GM12878 (cell line): ENCODE results near the gene ID3. TPM values are rescaled to one million over a fixed set of nuclear protein-coding genes. Genes with fewer than 3 reads are reported as not detected.

Experiments
- ASH2L ChIP-seq: fragments of 300-600, 200-600 bp; sonication (generic); IDR thresholded peaks from 2 replicates; pipeline ENCODE4 v1.6.1; 2017; ENCODE audit warnings: low read depth, mild to moderate bottlenecking, borderline replicate concordance
- ATF2 ChIP-seq: IDR thresholded peaks from 2 replicates; pipeline ENCODE4 v1.6.1; 2012; ENCODE audit warnings: low read length, inconsistent platforms
- BHLHE40 ChIP-seq, 2 experiments: fragments of 450-650 bp in 1 of 2; IDR thresholded peaks; 2 replicates each; pipeline ENCODE4 v1.6.1; 2011 to 2017; ENCODE audit warnings: low read depth in 2 of 2, borderline replicate concordance in 1 of 2, improper control_type of control experiment in 1 of 2, low read length in 1 of 2, mild to moderate bottlenecking in 1 of 2
- CBFB ChIP-seq: IDR thresholded peaks from 2 replicates; pipeline ENCODE4 v1.6.1; 2016; ENCODE audit warnings: antibody characterized with exemption, low read depth
- CHD4 ChIP-seq: fragments of 200-600 bp; sonication (generic); IDR thresholded peaks from 2 replicates; pipeline ENCODE4 v1.6.1; 2016; ENCODE audit warnings: mild to moderate bottlenecking
- CREB1 ChIP-seq: IDR thresholded peaks from 2 replicates; pipeline ENCODE4 v1.6.1; 2012; ENCODE audit warnings: low read depth, mild to moderate bottlenecking, inconsistent platforms
- ESRRA ChIP-seq: IDR thresholded peaks from 2 replicates; pipeline ENCODE4 v1.6.1; 2012; ENCODE audit warnings: mild to moderate bottlenecking, low read length, improper control_type of control experiment
- FOXK2 ChIP-seq: fragments of 450-650 bp; IDR thresholded peaks from 2 replicates; pipeline ENCODE4 v1.6.1; 2017; ENCODE audit warnings: mild to moderate bottlenecking, moderate library complexity
- IKZF1 ChIP-seq: fragments of 450-650 bp; conservative IDR thresholded peaks from 2 replicates; pipeline ENCODE4 v1.6.1; 2017; ENCODE audit warnings: antibody characterized with exemption, mild to moderate bottlenecking
- IRF4 ChIP-seq: IDR thresholded peaks from 2 replicates; pipeline ENCODE4 v1.6.1; 2011; ENCODE audit warnings: low read depth, low read length
- MLLT1 ChIP-seq: fragments of 450-650 bp; IDR thresholded peaks from 2 replicates; pipeline ENCODE4 v1.6.1; 2016; ENCODE audit warnings: mild to moderate bottlenecking
- NFXL1 ChIP-seq: fragments of 450-650 bp; IDR thresholded peaks from 2 replicates; pipeline ENCODE4 v1.6.1; 2017; ENCODE audit warnings: antibody characterized with exemption, mild to moderate bottlenecking, borderline replicate concordance
- NR2C1 ChIP-seq: fragments of 450-650 bp; IDR thresholded peaks from 2 replicates; pipeline ENCODE4 v1.6.1; 2017; ENCODE audit warnings: antibody characterized with exemption, mild to moderate bottlenecking, moderate library complexity
- PML ChIP-seq: IDR thresholded peaks from 2 replicates; pipeline ENCODE4 v1.6.1; 2012; ENCODE audit warnings: low read length, inconsistent platforms
- POLR2A ChIP-seq: IDR thresholded peaks from 2 replicates; pipeline ENCODE4 v1.6.1; 2011; ENCODE audit warnings: low read depth, mild to moderate bottlenecking, low read length
- POU2F2 ChIP-seq: IDR thresholded peaks from 3 replicates; pipeline ENCODE4 v1.6.1; 2011; ENCODE audit warnings: low read depth, mild to moderate bottlenecking, low read length, borderline replicate concordance
- RAD21 ChIP-seq: IDR thresholded peaks from 2 replicates; pipeline ENCODE4 v1.6.1; 2011; ENCODE audit warnings: mild to moderate bottlenecking, low read depth, low read length, moderate library complexity; ENCODE audit not compliant: insufficient read depth
- RELA ChIP-seq: fragments of 450-650 bp; IDR thresholded peaks from 2 replicates; pipeline ENCODE4 v1.8.0; 2014; ENCODE audit warnings: borderline replicate concordance; ENCODE audit not compliant: partially characterized antibody
- SMAD1 ChIP-seq: fragments of 450-650 bp; IDR thresholded peaks from 2 replicates; pipeline ENCODE4 v1.6.1; 2018; ENCODE audit warnings: mild to moderate bottlenecking, low read depth; ENCODE audit not compliant: partially characterized antibody
- SRF ChIP-seq, 2 experiments: IDR thresholded peaks; 2 replicates each; pipeline ENCODE4 v1.6.1; 2011; ENCODE audit warnings: low read depth in 2 of 2, low read length in 2 of 2, mild to moderate bottlenecking in 1 of 2, moderate library complexity in 1 of 2
- WRNIP1 ChIP-seq: IDR thresholded peaks from 2 replicates; pipeline ENCODE4 v1.6.1; 2011; ENCODE audit warnings: low read depth, low read length, improper control_type of control experiment, borderline replicate concordance
- ZBED1 ChIP-seq: IDR thresholded peaks from 2 replicates; pipeline ENCODE4 v1.6.1; 2016; ENCODE audit warnings: borderline replicate concordance
- ZNF24 ChIP-seq: fragments of 450-650 bp; IDR thresholded peaks from 2 replicates; pipeline ENCODE4 v1.6.1; 2017; ENCODE audit warnings: antibody characterized with exemption, mild to moderate bottlenecking
- ZNF274 ChIP-seq: IDR thresholded peaks from one replicate; pipeline ENCODE4 v1.8.0; 2011; ENCODE audit not compliant: insufficient read length, insufficient read depth
- polyA plus RNA-seq, 11 experiments: library from polyadenylated mRNA; depleted of rRNA in 4 of 11; unstranded in 6 of 11; stranded (reverse) in 5 of 11; fragments of >200 nt; fragmentation: Nextera tagmentation in 4 of 11; fragmentation: Illumina TruSeq in 1 of 11; extraction: Ambion mirVana in 4 of 11; extraction: Trizol in 1 of 11; gene quantifications; 1 replicate in 1 of 11; 2 replicates in 10 of 11; pipeline versions ENCODE4 v1.2.1 to v1.2.3, GENCODE V29; 2011 to 2016; ENCODE audit warnings: inconsistent platforms in 2 of 11, missing spikeins in 2 of 11, low read depth in 1 of 11
- total RNA-seq, 4 experiments: library from RNA; depleted of rRNA in 3 of 4; stranded (reverse); fragments of >200 nt in 3 of 4; fragmentation: Illumina TruSeq in 1 of 4; extraction: Trizol in 1 of 4; gene quantifications; 2 replicates each; pipeline versions ENCODE4 v1.2.1 to v1.2.3, GENCODE V29; 2013 to 2021
- TF ChIP-seq, protein P1 (sequence below): IDR thresholded peaks from 2 replicates; pipeline ENCODE4 v1.6.1; 2011; ENCODE audit warnings: borderline replicate concordance, low read depth, mild to moderate bottlenecking, moderate library complexity, mixed read lengths, low read length; ENCODE audit not compliant: insufficient read depth; ENCODE audit errors: extremely low read length
- TF ChIP-seq, protein P2 (sequence below): fragments of 450-650 bp; formaldehyde crosslinking; IDR thresholded peaks from 2 replicates; pipeline ENCODE4 v1.4.0; 2020; ENCODE audit warnings: mild to moderate bottlenecking, moderate library complexity

The ID3 gene
- total and polyA plus RNA-seq, 10 of the 15 experiments (the other 5 are each of a cell fraction or from before 2014, with no cell fraction given) = 42.7 to 475 (median 207) TPM

- TF ChIP-seq, protein P1, sequence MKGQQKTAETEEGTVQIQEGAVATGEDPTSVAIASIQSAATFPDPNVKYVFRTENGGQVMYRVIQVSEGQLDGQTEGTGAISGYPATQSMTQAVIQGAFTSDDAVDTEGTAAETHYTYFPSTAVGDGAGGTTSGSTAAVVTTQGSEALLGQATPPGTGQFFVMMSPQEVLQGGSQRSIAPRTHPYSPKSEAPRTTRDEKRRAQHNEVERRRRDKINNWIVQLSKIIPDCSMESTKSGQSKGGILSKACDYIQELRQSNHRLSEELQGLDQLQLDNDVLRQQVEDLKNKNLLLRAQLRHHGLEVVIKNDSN = no peak
- no peak for TF ChIP-seq ASH2L
- TF ChIP-seq IKZF1 = peak; percentile 56
- TF ChIP-seq POU2F2 = no peak
- TF ChIP-seq NR2C1 = no peak
- TF ChIP-seq RELA = no peak
- TF ChIP-seq NFXL1 = no peak
- TF ChIP-seq IRF4 = peak; percentile 58; the same call in 1 of the 2 replicates
- TF ChIP-seq CREB1 = no peak
- TF ChIP-seq ATF2 = no peak; the same call in 1 of the 2 replicates
- no peak for TF ChIP-seq WRNIP1
- TF ChIP-seq POLR2A = no peak
- no peak for TF ChIP-seq FOXK2
- TF ChIP-seq SMAD1 = no peak
- TF ChIP-seq ZNF274 = no peak
- TF ChIP-seq PML = no peak
- no peak for TF ChIP-seq ESRRA
- TF ChIP-seq CHD4 = no peak
- TF ChIP-seq, protein P2, sequence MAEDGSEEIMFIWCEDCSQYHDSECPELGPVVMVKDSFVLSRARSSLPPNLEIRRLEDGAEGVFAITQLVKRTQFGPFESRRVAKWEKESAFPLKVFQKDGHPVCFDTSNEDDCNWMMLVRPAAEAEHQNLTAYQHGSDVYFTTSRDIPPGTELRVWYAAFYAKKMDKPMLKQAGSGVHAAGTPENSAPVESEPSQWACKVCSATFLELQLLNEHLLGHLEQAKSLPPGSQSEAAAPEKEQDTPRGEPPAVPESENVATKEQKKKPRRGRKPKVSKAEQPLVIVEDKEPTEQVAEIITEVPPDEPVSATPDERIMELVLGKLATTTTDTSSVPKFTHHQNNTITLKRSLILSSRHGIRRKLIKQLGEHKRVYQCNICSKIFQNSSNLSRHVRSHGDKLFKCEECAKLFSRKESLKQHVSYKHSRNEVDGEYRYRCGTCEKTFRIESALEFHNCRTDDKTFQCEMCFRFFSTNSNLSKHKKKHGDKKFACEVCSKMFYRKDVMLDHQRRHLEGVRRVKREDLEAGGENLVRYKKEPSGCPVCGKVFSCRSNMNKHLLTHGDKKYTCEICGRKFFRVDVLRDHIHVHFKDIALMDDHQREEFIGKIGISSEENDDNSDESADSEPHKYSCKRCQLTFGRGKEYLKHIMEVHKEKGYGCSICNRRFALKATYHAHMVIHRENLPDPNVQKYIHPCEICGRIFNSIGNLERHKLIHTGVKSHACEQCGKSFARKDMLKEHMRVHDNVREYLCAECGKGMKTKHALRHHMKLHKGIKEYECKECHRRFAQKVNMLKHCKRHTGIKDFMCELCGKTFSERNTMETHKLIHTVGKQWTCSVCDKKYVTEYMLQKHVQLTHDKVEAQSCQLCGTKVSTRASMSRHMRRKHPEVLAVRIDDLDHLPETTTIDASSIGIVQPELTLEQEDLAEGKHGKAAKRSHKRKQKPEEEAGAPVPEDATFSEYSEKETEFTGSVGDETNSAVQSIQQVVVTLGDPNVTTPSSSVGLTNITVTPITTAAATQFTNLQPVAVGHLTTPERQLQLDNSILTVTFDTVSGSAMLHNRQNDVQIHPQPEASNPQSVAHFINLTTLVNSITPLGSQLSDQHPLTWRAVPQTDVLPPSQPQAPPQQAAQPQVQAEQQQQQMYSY = no peak
- TF ChIP-seq ZBED1 = no peak
- TF ChIP-seq CBFB = peak; percentile 63
- TF ChIP-seq ZNF24 = no peak
- TF ChIP-seq SRF (IDR thresholded peaks at IDR 0.05; ENCODE audit: low read depth in 2 of 2, low read length in 2 of 2) = no peak
- TF ChIP-seq RAD21 = no peak
- TF ChIP-seq MLLT1 = no peak
- peak in 1 of 2 experiments; percentile 16; a peak in 2 of 4 replicates for TF ChIP-seq BHLHE40 (IDR thresholded peaks at IDR 0.05; ENCODE audit: borderline replicate concordance in 1 of 2, low read depth in 2 of 2, low read length in 1 of 2)
Observed at GRCh38 chr1:23528250-23528978, 30.9 kb downstream of the ID3 start (continued).
